Measurements from ENCODE around the gene SV2B.

DNA sequence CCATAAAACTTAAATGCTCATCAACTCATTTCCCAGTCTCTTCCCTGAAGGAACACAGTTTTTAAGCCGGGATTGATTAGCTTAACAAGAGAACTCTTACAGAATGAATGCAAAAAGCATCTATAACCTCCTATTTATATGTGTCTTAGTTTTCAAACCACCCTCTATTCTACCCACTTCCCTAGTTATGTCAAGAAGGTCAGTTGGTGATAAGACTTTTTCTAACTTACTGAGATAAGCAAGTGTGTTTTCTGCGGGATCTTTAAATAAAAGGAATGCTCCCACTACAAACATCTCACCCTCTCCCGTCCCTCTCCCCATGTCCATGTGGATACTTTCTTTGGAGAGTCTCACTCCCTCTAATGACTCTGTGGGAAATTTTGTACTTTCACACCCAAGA is 218.5 kb downstream of the SV2B start:
- TF ChIP-seq, protein P1, sequence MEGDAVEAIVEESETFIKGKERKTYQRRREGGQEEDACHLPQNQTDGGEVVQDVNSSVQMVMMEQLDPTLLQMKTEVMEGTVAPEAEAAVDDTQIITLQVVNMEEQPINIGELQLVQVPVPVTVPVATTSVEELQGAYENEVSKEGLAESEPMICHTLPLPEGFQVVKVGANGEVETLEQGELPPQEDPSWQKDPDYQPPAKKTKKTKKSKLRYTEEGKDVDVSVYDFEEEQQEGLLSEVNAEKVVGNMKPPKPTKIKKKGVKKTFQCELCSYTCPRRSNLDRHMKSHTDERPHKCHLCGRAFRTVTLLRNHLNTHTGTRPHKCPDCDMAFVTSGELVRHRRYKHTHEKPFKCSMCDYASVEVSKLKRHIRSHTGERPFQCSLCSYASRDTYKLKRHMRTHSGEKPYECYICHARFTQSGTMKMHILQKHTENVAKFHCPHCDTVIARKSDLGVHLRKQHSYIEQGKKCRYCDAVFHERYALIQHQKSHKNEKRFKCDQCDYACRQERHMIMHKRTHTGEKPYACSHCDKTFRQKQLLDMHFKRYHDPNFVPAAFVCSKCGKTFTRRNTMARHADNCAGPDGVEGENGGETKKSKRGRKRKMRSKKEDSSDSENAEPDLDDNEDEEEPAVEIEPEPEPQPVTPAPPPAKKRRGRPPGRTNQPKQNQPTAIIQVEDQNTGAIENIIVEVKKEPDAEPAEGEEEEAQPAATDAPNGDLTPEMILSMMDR (conservative IDR thresholded peaks at IDR 0.05), result no peak
- TF ChIP-seq EZH2 (IDR thresholded peaks at IDR 0.05; ENCODE audit: low read depth), result no peak
